IMR-90 (cell line): ENCODE measurements around the gene NUBP2. TPM values are rescaled to one million over a fixed set of nuclear protein-coding genes. Genes with fewer than 3 reads are reported as not detected.

Experiments used
- ATAC-seq: fragments of 200-7000 bp; cut with Tn5 transposase; 2 replicates; pipeline ENCODE4 v1.9.1; 2020; ENCODE audit warnings: low read depth, mild to moderate bottlenecking, moderate library complexity
- BruUV-seq: library from RNA; stranded (reverse); fragments of 400-500 nt; replicated peaks from 2 replicates; lab custom pipeline; 2021; lab: Mats Ljungman, UMichigan
- CTCF ChIA-PET: fragments of 300-600 bp; formaldehyde crosslinking; extraction: SDS; loops from one replicate; lab custom pipeline; 2021; ENCODE audit warnings: antibody characterized with exemption; lab: Yijun Ruan, JAX
- POLR2A ChIA-PET: fragments of 300-600 bp; sonication (Branson Sonifier 250); formaldehyde crosslinking; loops from one replicate; lab custom pipeline; 2022; ENCODE audit warnings: antibody characterized with exemption; ENCODE audit not compliant: unreplicated experiment; lab: Charles Lee
- DNase-seq: peaks from one replicate; pipeline ENCODE4 v3.0.0; 2013
- H2AFZ ChIP-seq: replicated peaks from 2 replicates; pipeline ENCODE3; 2013; ENCODE audit warnings: low read length, mild to moderate bottlenecking; ENCODE audit not compliant: poor library complexity
- H2AK5ac ChIP-seq: 2 replicates; pipeline ENCODE4 v1.6.1; 2013; ENCODE audit warnings: low read depth, low read length, inconsistent platforms
- H2AK9ac ChIP-seq: replicated peaks from 2 replicates; pipeline ENCODE3; 2013; ENCODE audit warnings: mild to moderate bottlenecking, low read depth, low read length, moderate library complexity; ENCODE audit not compliant: poor library complexity
- H2BK120ac ChIP-seq: 2 replicates; pipeline ENCODE4 v1.6.1; 2013; ENCODE audit warnings: low read depth, low read length, inconsistent platforms
- H2BK15ac ChIP-seq: 3 replicates; pipeline ENCODE4 v1.6.1; 2013; ENCODE audit warnings: low read depth, low read length, inconsistent platforms
- H2BK20ac ChIP-seq: 2 replicates; pipeline ENCODE4 v1.6.1; 2013; ENCODE audit warnings: low read depth, mild to moderate bottlenecking, inconsistent platforms, low read length, moderate library complexity
- H2BK5ac ChIP-seq: 2 replicates; pipeline ENCODE4 v1.6.1; 2013; ENCODE audit warnings: mild to moderate bottlenecking, low read depth, low read length, inconsistent platforms; ENCODE audit not compliant: poor library complexity, severe bottlenecking
- H3K14ac ChIP-seq: replicated peaks from 2 replicates; pipeline ENCODE4 v1.6.1; 2013; ENCODE audit warnings: low read depth, low read length, inconsistent platforms
- H3K18ac ChIP-seq: 2 replicates; pipeline ENCODE4 v1.6.1; 2013; ENCODE audit warnings: low read depth, low read length, control low read depth
- H3K23ac ChIP-seq: 2 replicates; pipeline ENCODE4 v1.6.1; 2013; ENCODE audit warnings: low read depth, low read length, inconsistent platforms
- H3K27ac ChIP-seq: 2 replicates; pipeline ENCODE4 v1.5.1; 2013; ENCODE audit warnings: mild to moderate bottlenecking, control low read depth, low read length; ENCODE audit not compliant: insufficient read depth
- H3K27me3 ChIP-seq: 2 replicates; pipeline ENCODE4 v1.6.1; 2013; ENCODE audit warnings: low read length; ENCODE audit not compliant: control insufficient read depth, insufficient read depth
- H3K36me3 ChIP-seq: 2 replicates; pipeline ENCODE4 v1.6.1; 2013; ENCODE audit warnings: low read length, mixed read lengths; ENCODE audit not compliant: control insufficient read depth, insufficient read depth
- H3K4ac ChIP-seq: 2 replicates; pipeline ENCODE4 v1.6.1; 2013; ENCODE audit warnings: low read depth, low read length, inconsistent platforms
- H3K4me1 ChIP-seq: 2 replicates; pipeline ENCODE4 v1.6.1; 2013; ENCODE audit warnings: low read length, mixed read lengths; ENCODE audit not compliant: control insufficient read depth, insufficient read depth
- H3K4me2 ChIP-seq: 2 replicates; pipeline ENCODE4 v1.6.1; 2013; ENCODE audit warnings: low read depth, mild to moderate bottlenecking, control low read depth, low read length, moderate library complexity
- H3K4me3 ChIP-seq: 2 replicates; pipeline ENCODE4 v1.5.1; 2013; ENCODE audit warnings: low read depth, mild to moderate bottlenecking, control low read depth, low read length, moderate library complexity; ENCODE audit not compliant: insufficient read depth
- H3K56ac ChIP-seq: 2 replicates; pipeline ENCODE4 v1.6.1; 2013; ENCODE audit warnings: low read length, inconsistent platforms; ENCODE audit not compliant: insufficient read depth; ENCODE audit errors: extremely low read depth
- H3K79me1 ChIP-seq, 2 experiments: 2 replicates each; pipeline ENCODE4 v1.6.1; 2013; ENCODE audit warnings: low read length in 2 of 2, inconsistent platforms in 1 of 2, low read depth in 1 of 2
- H3K9ac ChIP-seq: 2 replicates; pipeline ENCODE4 v1.6.1; 2013; ENCODE audit warnings: low read depth, low read length, control low read depth
- H3K9me1 ChIP-seq: 2 replicates; pipeline ENCODE4 v1.6.1; 2013; ENCODE audit warnings: low read length, inconsistent platforms; ENCODE audit not compliant: insufficient read depth
- H3K9me3 ChIP-seq: 2 replicates; pipeline ENCODE4 v1.6.1; 2013; ENCODE audit warnings: low read length; ENCODE audit not compliant: control insufficient read depth, insufficient read depth
- H4K20me1 ChIP-seq: 2 replicates; pipeline ENCODE4 v1.6.1; 2013; ENCODE audit warnings: low read length, inconsistent platforms; ENCODE audit not compliant: insufficient read depth
- H4K5ac ChIP-seq: 2 replicates; pipeline ENCODE4 v1.6.1; 2013; ENCODE audit warnings: mild to moderate bottlenecking, low read depth, low read length, control low read depth
- H4K8ac ChIP-seq, 2 experiments: 2 replicates each; pipeline ENCODE4 v1.6.1; 2013; ENCODE audit warnings: low read depth in 2 of 2, low read length in 2 of 2, control low read depth in 1 of 2, inconsistent platforms in 1 of 2
- H4K91ac ChIP-seq: 2 replicates; pipeline ENCODE4 v1.6.1; 2013; ENCODE audit warnings: low read depth, low read length, inconsistent platforms; ENCODE audit not compliant: insufficient read depth
- BHLHE40 ChIP-seq: fragments of 150-350 bp; IDR thresholded peaks from 2 replicates; pipeline ENCODE4 v1.6.1; 2016; ENCODE audit warnings: mild to moderate bottlenecking, low read depth, low read length
- ELK1 ChIP-seq: fragments of 150-350 bp; IDR thresholded peaks from 2 replicates; pipeline ENCODE4 v1.6.1; 2016; ENCODE audit warnings: low read depth, mild to moderate bottlenecking, low read length, moderate library complexity, borderline replicate concordance
- RAD21 ChIP-seq: IDR thresholded peaks from 2 replicates; pipeline ENCODE4 v1.6.1; 2012; ENCODE audit warnings: low read length, improper control_type of control experiment
- RFX5 ChIP-seq: IDR thresholded peaks from 2 replicates; pipeline ENCODE4 v1.8.0; 2012; ENCODE audit warnings: low read depth, mild to moderate bottlenecking, low read length, moderate library complexity
- WGBS, 2 experiments: methylation state at CpG; one replicate each; pipeline versions ENCODE4 v1.1.5 to v1.1.7; 2013; ENCODE audit warnings: missing lambda C conversion rate in 2 of 2; ENCODE audit not compliant: insufficient read length in 1 of 2; ENCODE audit errors: extremely low coverage in 2 of 2; 5-methylcytosine and 5-hydroxymethylcytosine counted together
- dilution Hi-C: fragments of 300-500 bp; cut with HindIII; formaldehyde crosslinking; loops from one replicate; pipeline ENCODE4 v1.14.3; 2018; ENCODE audit warnings: low sequenced_read_pairs; ENCODE audit not compliant: unreplicated experiment
- in situ Hi-C: fragments of 300-500 bp; cut with MboI; formaldehyde crosslinking; loops from 3 replicates; pipeline ENCODE4 v1.14.3; 2019; ENCODE audit warnings: low sequenced_read_pairs, inconsistent platforms, mixed read lengths
- intact Hi-C: fragments of 100-400 bp; cut with micrococcal nuclease; formaldehyde crosslinking; loops from 2 replicates; pipeline ENCODE4 v1.10.0; 2022
- polyA plus RNA-seq, 3 experiments: library from polyadenylated mRNA; depleted of rRNA; stranded (reverse); fragments of >200 nt; gene quantifications; 2 replicates each; pipeline ENCODE4 v1.2.3, GENCODE V29; 2012; ENCODE audit warnings: low replicate concordance in 1 of 3
- total RNA-seq: library from RNA; depleted of rRNA; stranded (reverse); fragments of >200 nt; gene quantifications from 2 replicates; pipeline ENCODE4 v1.2.3, GENCODE V29; 2012

Gene NUBP2
- total and polyA plus RNA-seq, 2 of the 4 experiments (the other 2 are of a cell fraction) = 62.6 to 131 TPM

- Histone ChIP-seq H2AK5ac (no peak overlapping the region), H4K5ac (no peak overlapping the region), H3K4me2 (no peak overlapping the region), H3K9me3 (no peaks in the 10 kb centered on the region), H2BK5ac (no peak overlapping the region), H3K36me3 (peaks cover 36% of the 10 kb centered on the region), H2BK20ac (no peak overlapping the region), H3K56ac (no peak overlapping the region), H3K79me1 (peaks cover 12 to 38% of the 10 kb centered on the region in 2 experiments; a peak in 3 of 4 replicates), H2AK9ac (no peak overlapping the region), H3K27me3 (no peaks in the 10 kb centered on the region), H2BK120ac (no peak overlapping the region), H4K8ac (no peak overlapping the region), H3K9me1 (peaks cover 4% of the 10 kb centered on the region; the same call in 1 of the 2 replicates), H4K91ac (no peak overlapping the region), H3K27ac (no peak overlapping the region), H3K4ac (no peak overlapping the region), H3K9ac (no peak overlapping the region), H2AFZ (no peak overlapping the region), H3K4me1 (no peaks in the 10 kb centered on the region), H3K4me3 (no peak overlapping the region), H3K14ac (no peak overlapping the region), H2BK15ac (no peak overlapping the region), H3K18ac (no peak overlapping the region), H4K20me1 (peaks cover 38% of the 10 kb centered on the region), H3K23ac (no peak overlapping the region)
- dilution Hi-C loops (no loop called here), in situ Hi-C loops (no loop called here), intact Hi-C loops (no loop called here)
- CTCF ChIA-PET = no interaction called here
- no TSS peak for BruUV-seq
- no peak for DNase-seq
- TF ChIP-seq BHLHE40 (no peak), RAD21 (no peak), RFX5 (no peak), ELK1 (no peak)
- 96% methylated on average over 11 of the region's 38 CpGs; no CpG with 5 or more reads in 1 of the 2 experiments for WGBS, 2 experiments
- POLR2A ChIA-PET = no interaction called here
- no peak for ATAC-seq
Observed at GRCh38 chr16:1788095-1788707, 5.4 kb downstream of the NUBP2 start.
